HepG2 (cell line): ENCODE measurements around the gene SYNJ2. TPM values are rescaled to one million over a fixed set of nuclear protein-coding genes. Genes with fewer than 3 reads are reported as not detected.

Source experiments
- CENPX ChIP-seq: sonication (generic); formaldehyde crosslinking; IDR thresholded peaks from 2 replicates; pipeline ENCODE4 v1.9.0; 2021; ENCODE audit warnings: mild to moderate bottlenecking, missing genetic modification reagents, moderate library complexity
- CREM ChIP-seq, 2 experiments: sonication (generic) in 1 of 2; formaldehyde crosslinking in 1 of 2; IDR thresholded peaks; 2 replicates each; pipeline versions ENCODE4 v1.4.0 to v1.6.1; 2016 to 2020; ENCODE audit warnings: antibody characterized with exemption in 1 of 2, mild to moderate bottlenecking in 1 of 2, missing genetic modification reagents in 1 of 2
- EP300 ChIP-seq, 3 experiments: sonication (generic) in 1 of 3; formaldehyde crosslinking in 1 of 3; IDR thresholded peaks; 2 replicates each; pipeline versions ENCODE4 v1.5.1 to v1.6.1; 2011 to 2020; ENCODE audit warnings: low read depth in 2 of 3, low read length in 2 of 3, borderline replicate concordance in 1 of 3, improper control_type of control experiment in 1 of 3, mild to moderate bottlenecking in 1 of 3, missing genetic modification reagents in 1 of 3, moderate library complexity in 1 of 3
- HMGXB3 ChIP-seq: sonication (generic); formaldehyde crosslinking; IDR thresholded peaks from 2 replicates; pipeline ENCODE4 v1.4.0; 2020; ENCODE audit warnings: missing genetic modification reagents, borderline replicate concordance
- LCORL ChIP-seq, 2 experiments: fragments of 450-650 bp in 1 of 2; sonication (generic) in 1 of 2; formaldehyde crosslinking in 1 of 2; IDR thresholded peaks; 2 replicates each; pipeline versions ENCODE4 v1.5.0 to v1.6.1; 2017 to 2020; ENCODE audit warnings: antibody characterized with exemption in 1 of 2, missing genetic modification reagents in 1 of 2
- MAFF ChIP-seq: IDR thresholded peaks from 2 replicates; pipeline ENCODE4 v1.6.1; 2011; ENCODE audit warnings: low read depth, low read length, improper control_type of control experiment
- MNT ChIP-seq: fragments of 450-650 bp; IDR thresholded peaks from 2 replicates; pipeline ENCODE4 v1.6.1; 2016
- SIN3B ChIP-seq: fragments of 150-350 bp; IDR thresholded peaks from 2 replicates; pipeline ENCODE4 v1.6.1; 2014; ENCODE audit warnings: low read length
- SOX6 ChIP-seq, 2 experiments: fragments of 450-650 bp in 1 of 2; sonication (generic) in 1 of 2; formaldehyde crosslinking in 1 of 2; IDR thresholded peaks; 2 replicates each; pipeline versions ENCODE4 v1.4.0 to v1.6.1; 2017 to 2020; ENCODE audit warnings: antibody characterized with exemption in 1 of 2, mild to moderate bottlenecking in 1 of 2, missing genetic modification reagents in 1 of 2
- SRSF1 ChIP-seq: fragments of 200-400 bp; formaldehyde crosslinking; optimal IDR thresholded peaks from 2 replicates; pipeline ENCODE3; 2017; ENCODE audit warnings: mild to moderate bottlenecking, low read depth, low read length, moderate library complexity
- STAG1 ChIP-seq: sonication (generic); formaldehyde crosslinking; IDR thresholded peaks from 2 replicates; pipeline ENCODE4 v1.4.0; 2020; ENCODE audit warnings: missing genetic modification reagents
- THAP9 ChIP-seq: sonication (generic); formaldehyde crosslinking; IDR thresholded peaks from 2 replicates; pipeline ENCODE4; 2020; ENCODE audit warnings: missing genetic modification reagents, mild to moderate bottlenecking, borderline replicate concordance
- YEATS2 ChIP-seq: sonication (generic); formaldehyde crosslinking; IDR thresholded peaks from 2 replicates; pipeline ENCODE4 v1.4.0; 2020; ENCODE audit warnings: missing genetic modification reagents, borderline replicate concordance
- ZNF12 ChIP-seq: sonication (generic); formaldehyde crosslinking; IDR thresholded peaks from 2 replicates; pipeline ENCODE4 v1.5.0; 2020; ENCODE audit warnings: missing genetic modification reagents
- ZNF570 ChIP-seq: sonication (generic); formaldehyde crosslinking; IDR thresholded peaks from 2 replicates; pipeline ENCODE4 v1.4.0; 2020; ENCODE audit warnings: mild to moderate bottlenecking, missing genetic modification reagents, borderline replicate concordance
- ZNF761 ChIP-seq: sonication (generic); formaldehyde crosslinking; conservative IDR thresholded peaks from 2 replicates; pipeline ENCODE4 v1.4.0; 2020; ENCODE audit warnings: mild to moderate bottlenecking, missing genetic modification reagents
- polyA plus RNA-seq, 8 experiments: library from polyadenylated mRNA; depleted of rRNA in 3 of 8; stranded (reverse) in 7 of 8; unstranded in 1 of 8; fragments of >200 nt; fragmentation: Illumina TruSeq in 4 of 8; extraction: Trizol in 4 of 8; gene quantifications; 2 replicates each; pipeline versions ENCODE4 v1.2.1 to v1.2.3, GENCODE V29; 2011 to 2016; ENCODE audit warnings: low read depth in 4 of 8, missing spikeins in 1 of 8, mixed read lengths in 1 of 8; ENCODE audit not compliant: insufficient read depth in 1 of 8
- total RNA-seq, 5 experiments: library from RNA; depleted of rRNA; stranded (reverse); fragments of >200 nt; fragmentation: Illumina TruSeq; extraction: Trizol; gene quantifications; 2 replicates each; pipeline ENCODE4 v1.2.3, GENCODE V29; 2016; ENCODE audit warnings: low read depth in 1 of 5
- TF ChIP-seq, protein P1 (sequence below): sonication (generic); IDR thresholded peaks from 2 replicates; pipeline ENCODE4 v1.6.1; 2016; ENCODE audit warnings: low read depth, borderline replicate concordance

Gene SYNJ2
- total and polyA plus RNA-seq, 2 of the 13 experiments (the other 11 are each of a cell fraction or from before 2014, with no cell fraction given): 39.1 to 57.6 TPM

DNA sequence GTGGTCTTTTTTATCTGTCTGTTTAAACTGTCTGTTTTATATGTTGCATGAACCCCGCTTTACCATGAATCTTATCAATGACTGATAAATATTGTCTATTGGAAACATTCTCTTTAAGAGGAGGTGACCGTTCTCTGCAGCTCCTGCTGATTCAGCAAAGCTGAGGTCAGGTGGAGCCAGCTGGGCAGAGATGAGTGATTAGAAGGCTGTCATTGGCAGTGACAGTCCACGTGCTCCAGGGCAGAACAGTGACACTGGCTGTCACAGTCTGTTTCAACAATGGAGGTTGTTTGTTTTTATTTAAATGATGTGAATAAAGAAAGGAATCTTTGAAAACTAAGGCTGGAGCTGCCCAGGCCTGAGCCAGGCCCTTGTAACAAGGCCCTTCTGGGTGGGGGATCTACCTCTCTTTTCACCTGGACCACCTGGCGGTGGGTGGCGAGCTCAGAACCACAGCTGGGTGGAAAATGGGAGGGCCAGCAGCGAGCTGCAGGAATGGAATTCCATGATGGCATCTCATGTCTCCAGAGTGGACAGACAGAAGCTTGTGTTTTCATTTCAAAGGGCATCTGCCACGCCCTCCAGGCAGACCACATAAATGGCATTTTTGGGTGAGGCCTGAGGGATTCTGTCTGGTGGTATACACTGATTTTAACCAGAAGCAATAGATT lies 12.6 kb downstream of the SYNJ2 start (continued):
- 0 out of 2 replicates have a peak, but pooled peaks have one; percentile 14 for TF ChIP-seq ZNF12 (CRISPR knock-in tag)
- 0 out of 2 replicates have a peak, but pooled peaks have one; percentile 64 for TF ChIP-seq ZNF570 (CRISPR knock-in tag)
- peak; percentile 50; the same call in 1 of the 2 replicates for TF ChIP-seq THAP9 (CRISPR knock-in tag)
- peak; percentile 94 for TF ChIP-seq MAFF
- TF ChIP-seq SIN3B: no peak
- TF ChIP-seq, protein P1, sequence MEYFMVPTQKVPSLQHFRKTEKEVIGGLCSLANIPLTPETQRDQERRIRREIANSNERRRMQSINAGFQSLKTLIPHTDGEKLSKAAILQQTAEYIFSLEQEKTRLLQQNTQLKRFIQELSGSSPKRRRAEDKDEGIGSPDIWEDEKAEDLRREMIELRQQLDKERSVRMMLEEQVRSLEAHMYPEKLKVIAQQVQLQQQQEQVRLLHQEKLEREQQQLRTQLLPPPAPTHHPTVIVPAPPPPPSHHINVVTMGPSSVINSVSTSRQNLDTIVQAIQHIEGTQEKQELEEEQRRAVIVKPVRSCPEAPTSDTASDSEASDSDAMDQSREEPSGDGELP: peak; percentile 73; the same call in 1 of the 2 replicates
- TF ChIP-seq LCORL (IDR thresholded peaks at IDR 0.05): no peak
- 0 out of 2 replicates have a peak, but pooled peaks have one; percentile 11 for TF ChIP-seq LCORL (CRISPR knock-in tag; IDR thresholded peaks at IDR 0.05)
- TF ChIP-seq HMGXB3 (CRISPR knock-in tag): no peak
- no peak for TF ChIP-seq EP300 (IDR thresholded peaks at IDR 0.05; ENCODE audit: low read depth in 2 of 2, low read length in 2 of 2)
- TF ChIP-seq EP300 (CRISPR knock-in tag; IDR thresholded peaks at IDR 0.05; ENCODE audit: borderline replicate concordance): 0 out of 2 replicates have a peak, but pooled peaks have one; percentile 2
- 0 out of 2 replicates have a peak, but pooled peaks have one; percentile 35 for TF ChIP-seq MNT
- 0 out of 2 replicates have a peak, but pooled peaks have one; percentile 21 for TF ChIP-seq CREM (IDR thresholded peaks at IDR 0.05)
- no peak for TF ChIP-seq CREM (CRISPR knock-in tag; IDR thresholded peaks at IDR 0.05)
- TF ChIP-seq YEATS2 (CRISPR knock-in tag): 0 out of 2 replicates have a peak, but pooled peaks have one; percentile 16
- no peak for TF ChIP-seq CENPX
- no peak for TF ChIP-seq STAG1
- TF ChIP-seq SRSF1: no peak
- TF ChIP-seq ZNF761: no peak
- TF ChIP-seq SOX6 (IDR thresholded peaks at IDR 0.05): no peak
- TF ChIP-seq SOX6 (CRISPR knock-in tag; IDR thresholded peaks at IDR 0.05): 0 out of 2 replicates have a peak, but pooled peaks have one; percentile 32
